Measurements from ENCODE around the gene SSBP4.

DNA sequence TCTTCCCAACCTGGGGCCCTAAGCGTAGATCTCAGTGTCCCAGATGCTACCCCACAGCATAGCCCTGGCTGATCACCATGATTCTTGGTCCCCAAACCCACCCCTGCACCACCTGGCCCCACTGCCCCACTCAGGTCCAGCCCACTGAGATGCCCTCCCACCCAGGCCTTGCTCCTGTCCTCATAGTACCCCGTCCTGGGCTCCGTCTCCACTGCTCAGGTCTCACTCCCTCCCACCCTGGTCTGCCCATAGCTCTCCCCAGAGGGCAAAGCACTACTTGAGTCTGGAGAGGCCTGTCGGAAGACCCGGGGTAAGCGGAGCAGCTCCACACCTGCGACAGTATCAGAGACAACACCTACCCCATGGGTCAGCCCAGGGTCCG is 54.5 kb downstream of the SSBP4 start:
- TF ChIP-seq, protein P1, sequence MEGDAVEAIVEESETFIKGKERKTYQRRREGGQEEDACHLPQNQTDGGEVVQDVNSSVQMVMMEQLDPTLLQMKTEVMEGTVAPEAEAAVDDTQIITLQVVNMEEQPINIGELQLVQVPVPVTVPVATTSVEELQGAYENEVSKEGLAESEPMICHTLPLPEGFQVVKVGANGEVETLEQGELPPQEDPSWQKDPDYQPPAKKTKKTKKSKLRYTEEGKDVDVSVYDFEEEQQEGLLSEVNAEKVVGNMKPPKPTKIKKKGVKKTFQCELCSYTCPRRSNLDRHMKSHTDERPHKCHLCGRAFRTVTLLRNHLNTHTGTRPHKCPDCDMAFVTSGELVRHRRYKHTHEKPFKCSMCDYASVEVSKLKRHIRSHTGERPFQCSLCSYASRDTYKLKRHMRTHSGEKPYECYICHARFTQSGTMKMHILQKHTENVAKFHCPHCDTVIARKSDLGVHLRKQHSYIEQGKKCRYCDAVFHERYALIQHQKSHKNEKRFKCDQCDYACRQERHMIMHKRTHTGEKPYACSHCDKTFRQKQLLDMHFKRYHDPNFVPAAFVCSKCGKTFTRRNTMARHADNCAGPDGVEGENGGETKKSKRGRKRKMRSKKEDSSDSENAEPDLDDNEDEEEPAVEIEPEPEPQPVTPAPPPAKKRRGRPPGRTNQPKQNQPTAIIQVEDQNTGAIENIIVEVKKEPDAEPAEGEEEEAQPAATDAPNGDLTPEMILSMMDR (IDR thresholded peaks at IDR 0.05; ENCODE audit: low read depth, low read length, poor library complexity, severe bottlenecking): no peak
- TF ChIP-seq EZH2phosphoT487 (IDR thresholded peaks at IDR 0.05; ENCODE audit: borderline replicate concordance, low read length): no peak
